ENCODE data around the gene RASGEF1B. TPM values are rescaled to one million over a fixed set of nuclear protein-coding genes. Genes with fewer than 3 reads are reported as not detected.

Gene RASGEF1B
- total and polyA plus RNA-seq, 5 donors from 2014 or later, result 1.1 to 28.0 (median 2.4) TPM

GRCh38 chr4:81459228-81459627 lies 12.5 kb downstream of the RASGEF1B start:
- H3K36me3 ChIP-seq (ENCODE audit: control insufficient read depth, insufficient read depth, low read length), result no peaks in the 10 kb centered on the region
- peaks cover 0 to 28% (median 14%) of the 10 kb centered on the region in 4 donors for H3K4me1 Mint-ChIP-seq
- no peak for DNase-seq

DNA sequence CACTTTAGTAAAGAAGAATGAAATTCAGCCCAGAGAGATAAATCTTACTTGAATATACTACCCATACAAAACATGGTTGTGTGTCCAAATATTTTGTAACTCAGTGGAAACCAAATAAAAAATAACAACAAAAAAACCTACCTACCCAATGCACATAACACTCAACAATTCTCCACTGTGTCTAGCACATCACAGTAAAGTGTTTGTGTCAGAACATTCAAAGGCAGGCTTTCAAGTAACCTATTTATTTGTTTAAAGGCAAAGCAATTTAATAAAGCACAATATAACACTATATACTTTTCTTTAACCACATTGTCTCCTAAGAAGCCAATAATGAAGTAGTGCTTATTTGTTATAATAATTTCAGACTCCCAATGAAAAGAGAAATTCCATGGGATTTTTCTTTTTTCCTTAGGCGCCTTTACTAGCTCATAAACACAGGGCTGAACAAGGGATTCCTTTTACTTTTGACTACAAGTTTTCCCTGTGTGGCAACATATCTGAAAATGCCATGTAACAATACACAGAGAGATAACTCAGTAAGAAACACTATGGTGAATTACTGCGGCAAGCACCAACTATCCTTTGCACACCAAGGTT lies 13.7 kb downstream of the RASGEF1B start:
- Histone ChIP-seq H3K27me3 (ENCODE audit: control insufficient read depth, insufficient read depth, low read length) (no peaks in the 10 kb centered on the region), H3K36me3 (ENCODE audit: control insufficient read depth, insufficient read depth, low read length) (no peaks in the 10 kb centered on the region), H3K4me3 (ENCODE audit: low read depth, low read length) (no peak overlapping the region), H3K4me1 (ENCODE audit: control insufficient read depth, insufficient read depth, low read length, poor library complexity, severe bottlenecking) (peaks cover 5% of the 10 kb centered on the region), H3K9me3 (ENCODE audit: control insufficient read depth in 2 of 2, low read length in 2 of 2) (no peaks in the 10 kb centered on the region), H3K27ac (ENCODE audit: insufficient read depth, low read length, poor library complexity, severe bottlenecking) (no peak overlapping the region)
- peaks cover 10% of the 10 kb centered on the region for H3K36me3 Mint-ChIP-seq
- DNase-seq (no peak), ATAC-seq (ENCODE audit: low read depth in 2 of 2) (no peak)
- H3K4me3 Mint-ChIP-seq, result no peak overlapping the region
- H3K9me3 Mint-ChIP-seq, result no peaks in the 10 kb centered on the region
- H3K27ac Mint-ChIP-seq, result no peak overlapping the region
- H3K4me1 Mint-ChIP-seq, result peaks cover 0 to 26% (median 14%) of the 10 kb centered on the region in 4 donors
- H3K27me3 Mint-ChIP-seq, result no peaks in the 10 kb centered on the region

More at GRCh38 chr4:81459228-81459627, 12.5 kb downstream of the RASGEF1B start:
- Histone ChIP-seq H3K4me1 (ENCODE audit: control insufficient read depth, insufficient read depth, low read length, poor library complexity, severe bottlenecking) (peaks cover 5% of the 10 kb centered on the region), H3K27ac (ENCODE audit: insufficient read depth, low read length, poor library complexity, severe bottlenecking) (no peak overlapping the region), H3K9me3 (ENCODE audit: control insufficient read depth in 2 of 2, low read length in 2 of 2) (no peaks in the 10 kb centered on the region), H3K27me3 (ENCODE audit: control insufficient read depth, insufficient read depth, low read length) (no peaks in the 10 kb centered on the region), H3K4me3 (ENCODE audit: low read depth, low read length) (no peak overlapping the region)
- Mint-ChIP-seq H3K27me3 (no peaks in the 10 kb centered on the region), H3K27ac (no peak overlapping the region), H3K36me3 (peaks cover 10% of the 10 kb centered on the region), H3K9me3 (no peaks in the 10 kb centered on the region), H3K4me3 (no peak overlapping the region)
- ATAC-seq (ENCODE audit: low read depth in 2 of 2), result no peak

- Histone ChIP-seq H3K36me3 (ENCODE audit: control insufficient read depth, insufficient read depth, low read length) (no peaks in the 10 kb centered on the region), H3K27me3 (ENCODE audit: control insufficient read depth, insufficient read depth, low read length) (no peaks in the 10 kb centered on the region), H3K4me1 (ENCODE audit: control insufficient read depth, insufficient read depth, low read length, poor library complexity, severe bottlenecking) (peaks cover 5% of the 10 kb centered on the region), H3K4me3 (ENCODE audit: low read depth, low read length) (no peak overlapping the region), H3K9me3 (ENCODE audit: control insufficient read depth in 2 of 2, low read length in 2 of 2) (no peaks in the 10 kb centered on the region), H3K27ac (ENCODE audit: insufficient read depth, low read length, poor library complexity, severe bottlenecking) (no peak overlapping the region)
- Mint-ChIP-seq H3K4me1 (peaks cover 0 to 22% (median 13%) of the 10 kb centered on the region in 4 donors), H3K36me3 (peaks cover 16% of the 10 kb centered on the region), H3K4me3 (no peak overlapping the region), H3K27me3 (no peaks in the 10 kb centered on the region), H3K27ac (no peak overlapping the region), H3K9me3 (no peaks in the 10 kb centered on the region)
- DNase-seq, result no peak
- ATAC-seq (ENCODE audit: low read depth in 2 of 2), result no peak
These were observed 14.4 kb downstream of the RASGEF1B start for GRCh38 chr4:81457345-81457744.

- Mint-ChIP-seq H3K4me3 (no peak overlapping the region), H3K9me3 (no peaks in the 10 kb centered on the region), H3K36me3 (peaks cover 21% of the 10 kb centered on the region), H3K4me1 (peaks cover 0 to 15% (median 11%) of the 10 kb centered on the region in 4 donors), H3K27ac (no peak overlapping the region), H3K27me3 (no peaks in the 10 kb centered on the region)
- no peaks in the 10 kb centered on the region for H3K36me3 ChIP-seq (ENCODE audit: control insufficient read depth, insufficient read depth, low read length)
- H3K9me3 ChIP-seq (ENCODE audit: control insufficient read depth in 2 of 2, low read length in 2 of 2), result no peaks in the 10 kb centered on the region
- no peak overlapping the region for H3K4me3 ChIP-seq (ENCODE audit: low read depth, low read length)
- H3K4me1 ChIP-seq (ENCODE audit: control insufficient read depth, insufficient read depth, low read length, poor library complexity, severe bottlenecking), result peaks cover 5% of the 10 kb centered on the region
- no peak overlapping the region for H3K27ac ChIP-seq (ENCODE audit: insufficient read depth, low read length, poor library complexity, severe bottlenecking)
- no peak for DNase-seq
- ATAC-seq (ENCODE audit: low read depth in 2 of 2), result no peak
- H3K27me3 ChIP-seq (ENCODE audit: control insufficient read depth, insufficient read depth, low read length), result no peaks in the 10 kb centered on the region
These were observed 15.8 kb downstream of the RASGEF1B start for GRCh38 chr4:81455897-81456296.

- ATAC-seq (ENCODE audit: low read depth in 2 of 2) (no peak), DNase-seq (no peak)
- no peaks in the 10 kb centered on the region for H3K36me3 ChIP-seq (ENCODE audit: control insufficient read depth, insufficient read depth, low read length)
- Mint-ChIP-seq H3K4me1 (peaks cover 0 to 15% (median 7%) of the 10 kb centered on the region in 4 donors), H3K9me3 (no peaks in the 10 kb centered on the region), H3K27ac (no peak overlapping the region), H3K27me3 (no peaks in the 10 kb centered on the region), H3K4me3 (no peak overlapping the region), H3K36me3 (peaks cover 21% of the 10 kb centered on the region)
- H3K4me3 ChIP-seq (ENCODE audit: low read depth, low read length), result no peak overlapping the region
- no peak overlapping the region for H3K27ac ChIP-seq (ENCODE audit: insufficient read depth, low read length, poor library complexity, severe bottlenecking)
- H3K27me3 ChIP-seq (ENCODE audit: control insufficient read depth, insufficient read depth, low read length), result no peaks in the 10 kb centered on the region
- peaks cover 5% of the 10 kb centered on the region for H3K4me1 ChIP-seq (ENCODE audit: control insufficient read depth, insufficient read depth, low read length, poor library complexity, severe bottlenecking)
- no peaks in the 10 kb centered on the region for H3K9me3 ChIP-seq (ENCODE audit: control insufficient read depth in 2 of 2, low read length in 2 of 2)
These were observed 16.8 kb downstream of the RASGEF1B start for GRCh38 chr4:81454948-81455347.

GRCh38 chr4:81454499-81454898 lies 17.2 kb downstream of the RASGEF1B start:
- no peaks in the 10 kb centered on the region for H3K27me3 Mint-ChIP-seq
- Histone ChIP-seq H3K27me3 (ENCODE audit: control insufficient read depth, insufficient read depth, low read length) (no peaks in the 10 kb centered on the region), H3K36me3 (ENCODE audit: control insufficient read depth, insufficient read depth, low read length) (no peaks in the 10 kb centered on the region), H3K4me3 (ENCODE audit: low read depth, low read length) (no peak overlapping the region), H3K27ac (ENCODE audit: insufficient read depth, low read length, poor library complexity, severe bottlenecking) (no peak overlapping the region), H3K4me1 (ENCODE audit: control insufficient read depth, insufficient read depth, low read length, poor library complexity, severe bottlenecking) (peaks cover 5% of the 10 kb centered on the region), H3K9me3 (ENCODE audit: control insufficient read depth in 2 of 2, low read length in 2 of 2) (no peaks in the 10 kb centered on the region)
- no peaks in the 10 kb centered on the region for H3K9me3 Mint-ChIP-seq
- peak overlapping the region in 2 of 3 donors; percentile 44 to 61 for H3K27ac Mint-ChIP-seq
- no peak overlapping the region for H3K4me3 Mint-ChIP-seq
- H3K4me1 Mint-ChIP-seq, result peaks cover 0 to 15% (median 7%) of the 10 kb centered on the region in 4 donors
- DNase-seq (peak in 2 of 3 donors; percentile 10 to 77), ATAC-seq (ENCODE audit: low read depth in 2 of 2) (peak; percentile 68 to 72)
- peaks cover 21% of the 10 kb centered on the region for H3K36me3 Mint-ChIP-seq

GRCh38 chr4:81453024-81453423 lies 18.7 kb downstream of the RASGEF1B start:
- no peaks in the 10 kb centered on the region for H3K9me3 Mint-ChIP-seq
- Histone ChIP-seq H3K36me3 (ENCODE audit: control insufficient read depth, insufficient read depth, low read length) (no peaks in the 10 kb centered on the region), H3K27me3 (ENCODE audit: control insufficient read depth, insufficient read depth, low read length) (no peaks in the 10 kb centered on the region), H3K4me3 (ENCODE audit: low read depth, low read length) (no peak overlapping the region), H3K4me1 (ENCODE audit: control insufficient read depth, insufficient read depth, low read length, poor library complexity, severe bottlenecking) (peaks cover 5% of the 10 kb centered on the region), H3K27ac (ENCODE audit: insufficient read depth, low read length, poor library complexity, severe bottlenecking) (no peak overlapping the region), H3K9me3 (ENCODE audit: control insufficient read depth in 2 of 2, low read length in 2 of 2) (no peaks in the 10 kb centered on the region)
- no peak overlapping the region for H3K27ac Mint-ChIP-seq
- no peaks in the 10 kb centered on the region for H3K27me3 Mint-ChIP-seq
- peaks cover 25% of the 10 kb centered on the region for H3K36me3 Mint-ChIP-seq
- H3K4me3 Mint-ChIP-seq, result no peak overlapping the region
- DNase-seq, result no peak
- peaks cover 0 to 15% (median 6%) of the 10 kb centered on the region in 4 donors for H3K4me1 Mint-ChIP-seq
- no peak for ATAC-seq (ENCODE audit: low read depth in 2 of 2)

DNA sequence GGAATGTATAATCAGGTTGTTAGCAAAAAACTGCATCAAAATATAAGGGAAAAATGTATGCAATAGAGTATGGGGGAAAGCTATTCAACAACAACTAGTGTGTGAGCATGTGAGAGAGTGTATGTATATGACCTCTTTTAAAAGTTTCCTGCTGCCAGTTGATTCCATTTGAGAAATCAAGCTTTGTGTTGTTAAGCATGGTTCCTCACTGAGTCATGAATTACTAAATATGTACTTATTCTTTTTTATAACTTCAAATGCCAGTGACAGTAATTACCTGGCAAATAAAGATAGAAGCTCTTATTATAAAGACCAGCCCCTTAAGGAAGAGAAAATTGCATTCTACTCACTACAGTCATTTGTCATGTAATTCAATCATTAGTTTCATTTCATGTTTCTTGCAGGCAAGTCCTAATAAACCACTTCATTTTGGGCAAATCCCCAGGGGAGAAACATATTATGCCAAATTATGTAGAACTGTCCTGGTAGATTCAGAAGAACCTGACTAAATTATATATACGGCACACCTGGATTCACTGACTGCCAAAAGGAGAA lies 19.2 kb downstream of the RASGEF1B start:
- H3K27me3 ChIP-seq (ENCODE audit: control insufficient read depth, insufficient read depth, low read length), result no peaks in the 10 kb centered on the region
- H3K4me3 Mint-ChIP-seq, result no peak overlapping the region
- peaks cover 5% of the 10 kb centered on the region for H3K4me1 ChIP-seq (ENCODE audit: control insufficient read depth, insufficient read depth, low read length, poor library complexity, severe bottlenecking)
- H3K9me3 Mint-ChIP-seq, result no peaks in the 10 kb centered on the region
- no peak for DNase-seq
- H3K4me3 ChIP-seq (ENCODE audit: low read depth, low read length), result no peak overlapping the region
- no peaks in the 10 kb centered on the region for H3K27me3 Mint-ChIP-seq
- H3K36me3 ChIP-seq (ENCODE audit: control insufficient read depth, insufficient read depth, low read length), result no peaks in the 10 kb centered on the region
- H3K27ac ChIP-seq (ENCODE audit: insufficient read depth, low read length, poor library complexity, severe bottlenecking), result no peak overlapping the region
- H3K27ac Mint-ChIP-seq, result no peak overlapping the region
- no peak for ATAC-seq (ENCODE audit: low read depth in 2 of 2)
- peaks cover 25% of the 10 kb centered on the region for H3K36me3 Mint-ChIP-seq
- H3K9me3 ChIP-seq (ENCODE audit: control insufficient read depth in 2 of 2, low read length in 2 of 2), result no peaks in the 10 kb centered on the region
- peaks cover 0 to 15% (median 6%) of the 10 kb centered on the region in 4 donors for H3K4me1 Mint-ChIP-seq
